Measurements from ENCODE around the gene ADAP1. TPM values are rescaled to one million over a fixed set of nuclear protein-coding genes. Genes with fewer than 3 reads are reported as not detected.

Gene ADAP1
- total and polyA plus RNA-seq, 2 of the 13 experiments (the other 11 are each of a cell fraction or from before 2014, with no cell fraction given) = 10.5 to 24.6 TPM

GRCh38 chr7:957418-958220 is 3.1 kb upstream of the ADAP1 start (continued):
- no peak for TF ChIP-seq ZBTB37 (CRISPR knock-in tag; IDR thresholded peaks at IDR 0.05)
- no peak for TF ChIP-seq ZNF382 (CRISPR knock-in tag; IDR thresholded peaks at IDR 0.05; ENCODE audit: borderline replicate concordance)
- TF ChIP-seq ZNF136 (CRISPR knock-in tag; IDR thresholded peaks at IDR 0.05; ENCODE audit: low read depth) = peak; percentile 72; the same call in 1 of the 2 replicates
- TF ChIP-seq TOPORS (CRISPR knock-in tag; IDR thresholded peaks at IDR 0.05) = peak; percentile 82; the same call in 1 of the 2 replicates
- TF ChIP-seq HNRNPK (IDR thresholded peaks at IDR 0.05; ENCODE audit: low read depth, low read length, poor library complexity, severe bottlenecking) = no peak
- TF ChIP-seq ZSCAN5A (CRISPR knock-in tag; IDR thresholded peaks at IDR 0.05; ENCODE audit: borderline replicate concordance) = peak; percentile 13; the same call in 1 of the 2 replicates
- 0 out of 2 replicates have a peak, but pooled peaks have one; percentile 29 for TF ChIP-seq ZNF251 (CRISPR knock-in tag; IDR thresholded peaks at IDR 0.05)
- peak; percentile 78 for TF ChIP-seq HOXA3 (CRISPR knock-in tag; IDR thresholded peaks at IDR 0.05)
- peak; percentile 97 for TF ChIP-seq ZNF883 (CRISPR knock-in tag; IDR thresholded peaks at IDR 0.05; ENCODE audit: not compliant biosample characterization)
- no peak for TF ChIP-seq ZNF367 (CRISPR knock-in tag; IDR thresholded peaks at IDR 0.05; ENCODE audit: borderline replicate concordance)
- peak; percentile 87; the same call in 1 of the 2 replicates for TF ChIP-seq DMAP1 (CRISPR knock-in tag; IDR thresholded peaks at IDR 0.05)
- TF ChIP-seq SRSF4 (IDR thresholded peaks at IDR 0.05; ENCODE audit: low read depth, low read length, poor library complexity, severe bottlenecking) = no peak
- peak; percentile 95 for TF ChIP-seq KLF12 (CRISPR knock-in tag; IDR thresholded peaks at IDR 0.05; ENCODE audit: borderline replicate concordance)
- TF ChIP-seq ZNF788 (CRISPR knock-in tag; IDR thresholded peaks at IDR 0.05; ENCODE audit: borderline replicate concordance) = peak; percentile 87; the same call in 1 of the 2 replicates
- peak; percentile 94; the same call in 1 of the 2 replicates for TF ChIP-seq ZBTB4 (CRISPR knock-in tag; IDR thresholded peaks at IDR 0.05; ENCODE audit: borderline replicate concordance)
- peak; percentile 86; the same call in 1 of the 2 replicates for TF ChIP-seq ZNF761 (CRISPR knock-in tag; conservative IDR thresholded peaks at IDR 0.05)
- peak; percentile 85 to 92 for TF ChIP-seq HMGXB4 (CRISPR knock-in tag; IDR thresholded peaks at IDR 0.05; ENCODE audit: borderline replicate concordance in 1 of 2, low read depth in 1 of 2)
- TF ChIP-seq ZNF101 (CRISPR knock-in tag; IDR thresholded peaks at IDR 0.05; ENCODE audit: borderline replicate concordance, low read depth) = no peak
- peak; percentile 11; the same call in 1 of the 2 replicates for TF ChIP-seq ZNF331 (CRISPR knock-in tag; IDR thresholded peaks at IDR 0.05)
